ENCODE results near the gene MACF1. TPM values are rescaled to one million over a fixed set of nuclear protein-coding genes. Genes with fewer than 3 reads are reported as not detected.

MACF1 gene
- total and polyA plus RNA-seq, 2 donors from 2014 or later, result 65.7 to 387 TPM

DNA sequence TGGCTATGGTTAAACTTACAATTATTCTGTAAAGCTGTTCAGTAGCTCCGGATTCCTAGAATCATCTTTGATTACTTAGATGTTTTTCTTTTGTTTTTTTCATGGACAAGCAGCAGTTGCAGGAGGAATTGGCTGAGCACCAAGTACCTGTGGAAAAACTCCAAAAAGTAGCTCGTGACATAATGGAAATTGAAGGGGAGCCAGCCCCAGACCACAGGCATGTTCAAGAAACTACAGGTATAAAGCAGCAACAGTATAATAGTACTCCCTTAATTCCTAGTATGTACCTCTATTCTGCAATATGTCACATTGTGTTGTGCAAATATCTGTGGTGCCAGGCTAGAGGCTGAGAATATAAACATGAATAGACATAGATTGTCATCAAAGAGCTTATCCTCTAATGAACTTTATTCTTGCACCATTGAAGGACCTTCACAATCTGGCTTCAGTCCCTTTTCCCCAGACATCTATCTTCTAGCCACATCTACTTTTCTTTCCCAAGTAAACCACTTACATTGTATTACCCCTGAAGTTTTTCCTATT lies 154.6 kb downstream of the MACF1 start:
- H3K4me1 ChIP-seq (ENCODE audit: control insufficient read depth in 2 of 3, insufficient read depth in 2 of 3, low read depth in 1 of 3, low read length in 3 of 3), result no peaks in the 10 kb centered on the region
- H3K27me3 ChIP-seq (ENCODE audit: control insufficient read depth, insufficient read depth, low read length), result no peaks in the 10 kb centered on the region
- TF ChIP-seq, protein P1, sequence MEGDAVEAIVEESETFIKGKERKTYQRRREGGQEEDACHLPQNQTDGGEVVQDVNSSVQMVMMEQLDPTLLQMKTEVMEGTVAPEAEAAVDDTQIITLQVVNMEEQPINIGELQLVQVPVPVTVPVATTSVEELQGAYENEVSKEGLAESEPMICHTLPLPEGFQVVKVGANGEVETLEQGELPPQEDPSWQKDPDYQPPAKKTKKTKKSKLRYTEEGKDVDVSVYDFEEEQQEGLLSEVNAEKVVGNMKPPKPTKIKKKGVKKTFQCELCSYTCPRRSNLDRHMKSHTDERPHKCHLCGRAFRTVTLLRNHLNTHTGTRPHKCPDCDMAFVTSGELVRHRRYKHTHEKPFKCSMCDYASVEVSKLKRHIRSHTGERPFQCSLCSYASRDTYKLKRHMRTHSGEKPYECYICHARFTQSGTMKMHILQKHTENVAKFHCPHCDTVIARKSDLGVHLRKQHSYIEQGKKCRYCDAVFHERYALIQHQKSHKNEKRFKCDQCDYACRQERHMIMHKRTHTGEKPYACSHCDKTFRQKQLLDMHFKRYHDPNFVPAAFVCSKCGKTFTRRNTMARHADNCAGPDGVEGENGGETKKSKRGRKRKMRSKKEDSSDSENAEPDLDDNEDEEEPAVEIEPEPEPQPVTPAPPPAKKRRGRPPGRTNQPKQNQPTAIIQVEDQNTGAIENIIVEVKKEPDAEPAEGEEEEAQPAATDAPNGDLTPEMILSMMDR (IDR thresholded peaks at IDR 0.05; ENCODE audit: borderline replicate concordance, extremely low read depth, insufficient read depth), result no peak
- FAIRE-seq (no peak), DNase-seq (no peak)
- no peaks in the 10 kb centered on the region for H3K9me3 ChIP-seq (ENCODE audit: control insufficient read depth in 2 of 3, insufficient read depth in 1 of 3, low read length in 3 of 3)
- H3K9ac ChIP-seq (ENCODE audit: low read length in 3 of 3), result no peak overlapping the region
- H3K36me3 ChIP-seq (ENCODE audit: control insufficient read depth in 2 of 3, insufficient read depth in 3 of 3, low read length in 3 of 3), result peaks cover 15 to 58% (median 51%) of the 10 kb centered on the region in 3 donors
- no peak overlapping the region for H3K4me3 ChIP-seq (ENCODE audit: low read length in 3 of 3)
- H3K27ac ChIP-seq (ENCODE audit: low read depth in 2 of 2, low read length in 2 of 2), result no peak overlapping the region
- intact Hi-C loops (cut with DNase I), result no loop called here

DNA sequence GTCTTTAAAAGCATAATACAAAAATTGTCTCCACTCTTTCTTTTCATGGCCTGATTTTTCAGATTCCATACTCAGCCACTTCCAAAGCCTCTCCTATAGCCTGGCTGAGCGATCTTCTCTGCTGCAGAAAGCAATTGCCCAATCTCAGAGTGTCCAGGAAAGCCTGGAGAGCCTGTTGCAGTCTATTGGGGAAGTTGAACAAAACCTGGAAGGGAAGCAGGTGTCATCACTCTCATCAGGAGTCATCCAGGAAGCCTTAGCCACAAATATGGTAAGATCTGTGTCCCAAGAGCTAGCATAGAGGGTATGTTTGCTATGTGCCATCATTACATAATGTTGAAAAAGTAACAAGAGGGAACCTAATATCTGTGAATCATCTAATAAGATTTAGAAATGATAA lies 156.2 kb downstream of the MACF1 start:
- intact Hi-C loops (cut with DNase I), result no loop called here
- no peak overlapping the region for H3K9ac ChIP-seq (ENCODE audit: low read length in 3 of 3)
- H3K9me3 ChIP-seq (ENCODE audit: control insufficient read depth in 2 of 3, insufficient read depth in 1 of 3, low read length in 3 of 3), result no peaks in the 10 kb centered on the region
- TF ChIP-seq, protein P1 (IDR thresholded peaks at IDR 0.05; ENCODE audit: borderline replicate concordance, extremely low read depth, insufficient read depth), result no peak
- H3K36me3 ChIP-seq (ENCODE audit: control insufficient read depth in 2 of 3, insufficient read depth in 3 of 3, low read length in 3 of 3), result peaks cover 15 to 50% (median 49%) of the 10 kb centered on the region in 3 donors
- no peak overlapping the region for H3K27ac ChIP-seq (ENCODE audit: low read depth in 2 of 2, low read length in 2 of 2)
- no peaks in the 10 kb centered on the region for H3K27me3 ChIP-seq (ENCODE audit: control insufficient read depth, insufficient read depth, low read length)
- DNase-seq (no peak), FAIRE-seq (no peak)
- no peaks in the 10 kb centered on the region for H3K4me1 ChIP-seq (ENCODE audit: control insufficient read depth in 2 of 3, insufficient read depth in 2 of 3, low read depth in 1 of 3, low read length in 3 of 3)
- H3K4me3 ChIP-seq (ENCODE audit: low read length in 3 of 3), result no peak overlapping the region

DNA sequence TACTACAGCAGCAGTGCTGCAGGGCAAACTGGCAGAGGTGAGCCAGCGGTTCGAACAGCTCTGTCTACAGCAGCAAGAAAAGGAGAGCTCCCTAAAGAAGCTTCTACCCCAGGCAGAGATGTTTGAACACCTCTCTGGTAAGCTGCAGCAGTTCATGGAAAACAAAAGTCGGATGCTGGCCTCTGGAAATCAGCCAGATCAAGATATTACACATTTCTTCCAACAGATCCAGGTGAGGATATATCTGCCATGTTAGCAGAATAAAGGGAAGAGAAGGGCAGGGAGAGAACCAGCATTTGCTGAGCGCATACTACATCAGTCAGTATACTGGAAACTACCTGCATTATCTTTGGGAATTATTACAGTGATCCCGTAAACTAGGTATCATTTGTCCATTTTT lies 157.0 kb downstream of the MACF1 start:
- no peaks in the 10 kb centered on the region for H3K27me3 ChIP-seq (ENCODE audit: control insufficient read depth, insufficient read depth, low read length)
- no peaks in the 10 kb centered on the region for H3K9me3 ChIP-seq (ENCODE audit: control insufficient read depth in 2 of 3, insufficient read depth in 1 of 3, low read length in 3 of 3)
- DNase-seq (no peak), FAIRE-seq (no peak)
- TF ChIP-seq, protein P1 (IDR thresholded peaks at IDR 0.05; ENCODE audit: borderline replicate concordance, extremely low read depth, insufficient read depth), result no peak
- no peak overlapping the region for H3K4me3 ChIP-seq (ENCODE audit: low read length in 3 of 3)
- no peaks in the 10 kb centered on the region for H3K4me1 ChIP-seq (ENCODE audit: control insufficient read depth in 2 of 3, insufficient read depth in 2 of 3, low read depth in 1 of 3, low read length in 3 of 3)
- H3K27ac ChIP-seq (ENCODE audit: low read depth in 2 of 2, low read length in 2 of 2), result no peak overlapping the region
- intact Hi-C loops (cut with DNase I), result no loop called here
- no peak overlapping the region for H3K9ac ChIP-seq (ENCODE audit: low read length in 3 of 3)
- peaks cover 15 to 47% (median 46%) of the 10 kb centered on the region in 3 donors for H3K36me3 ChIP-seq (ENCODE audit: control insufficient read depth in 2 of 3, insufficient read depth in 3 of 3, low read length in 3 of 3)

DNA sequence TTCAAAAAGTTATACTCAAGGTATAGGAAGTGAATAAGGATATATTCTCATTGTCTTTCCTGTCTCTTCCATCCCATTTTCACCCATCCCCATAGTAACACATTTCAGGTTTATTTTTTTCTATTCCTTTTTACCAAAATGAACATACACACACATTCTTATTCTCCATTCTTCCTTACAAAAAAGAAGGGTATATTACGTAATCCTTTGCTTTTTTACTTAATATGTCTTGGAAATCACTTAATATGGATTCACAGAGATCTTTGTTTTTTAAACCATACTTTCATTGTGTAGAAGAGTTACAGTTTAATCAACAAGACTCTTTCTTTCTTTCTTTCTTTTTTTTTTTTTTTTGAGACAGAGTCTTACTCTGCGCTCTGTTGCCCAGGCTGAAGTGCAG lies 158.8 kb downstream of the MACF1 start:
- Histone ChIP-seq H3K27me3 (ENCODE audit: control insufficient read depth, insufficient read depth, low read length) (no peaks in the 10 kb centered on the region), H3K9me3 (ENCODE audit: control insufficient read depth in 2 of 3, insufficient read depth in 1 of 3, low read length in 3 of 3) (no peaks in the 10 kb centered on the region), H3K9ac (ENCODE audit: low read length in 3 of 3) (no peak overlapping the region), H3K4me1 (ENCODE audit: control insufficient read depth in 2 of 3, insufficient read depth in 2 of 3, low read depth in 1 of 3, low read length in 3 of 3) (no peaks in the 10 kb centered on the region), H3K36me3 (ENCODE audit: control insufficient read depth in 2 of 3, insufficient read depth in 3 of 3, low read length in 3 of 3) (peaks cover 9 to 33% (median 33%) of the 10 kb centered on the region in 3 donors), H3K4me3 (ENCODE audit: low read length in 3 of 3) (no peak overlapping the region), H3K27ac (ENCODE audit: low read depth in 2 of 2, low read length in 2 of 2) (no peak overlapping the region)
- intact Hi-C loops (cut with DNase I), result no loop called here
- FAIRE-seq (no peak), DNase-seq (no peak)
- TF ChIP-seq, protein P1 (IDR thresholded peaks at IDR 0.05; ENCODE audit: borderline replicate concordance, extremely low read depth, insufficient read depth), result no peak

All from kidney (tissue), 14 donors.